SW 1271 (cell line): ENCODE measurements around the gene SLC39A8.

ENCODE experiments used
- DNase-seq, 2 experiments: peaks; one replicate each; lab custom pipeline; 2025; lab: John Stamatoyannopoulos, UW

The SLC39A8 gene

GRCh38 chr4:102339018-102339417, 6.3 kb downstream of the SLC39A8 start:
- DNase-seq = no peak

DNA sequence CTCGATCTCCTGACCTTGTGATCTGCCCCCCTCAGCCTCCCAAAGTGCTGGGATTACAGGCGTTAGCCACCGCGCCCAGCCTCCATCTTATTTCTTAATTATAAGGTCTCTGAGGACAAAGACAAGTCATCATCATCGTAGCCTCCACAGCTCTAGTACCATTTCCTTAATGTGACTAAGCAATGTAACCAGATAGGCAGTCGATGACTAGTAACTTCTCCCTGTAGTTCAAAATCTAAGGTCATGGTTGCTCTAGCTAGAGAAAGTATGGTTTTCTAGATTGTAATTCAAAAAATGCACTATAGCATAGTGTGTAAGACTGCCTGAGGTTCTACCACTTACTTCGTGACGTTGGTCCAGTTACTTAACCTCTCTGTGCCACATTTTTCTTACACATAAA, 6.9 kb downstream of the SLC39A8 start:
- DNase-seq = no peak

GRCh38 chr4:102335616-102336015, 9.7 kb downstream of the SLC39A8 start:
- DNase-seq = no peak

- no peak for DNase-seq
Measured at GRCh38 chr4:102334624-102335023, 10.7 kb downstream of the SLC39A8 start.

DNA sequence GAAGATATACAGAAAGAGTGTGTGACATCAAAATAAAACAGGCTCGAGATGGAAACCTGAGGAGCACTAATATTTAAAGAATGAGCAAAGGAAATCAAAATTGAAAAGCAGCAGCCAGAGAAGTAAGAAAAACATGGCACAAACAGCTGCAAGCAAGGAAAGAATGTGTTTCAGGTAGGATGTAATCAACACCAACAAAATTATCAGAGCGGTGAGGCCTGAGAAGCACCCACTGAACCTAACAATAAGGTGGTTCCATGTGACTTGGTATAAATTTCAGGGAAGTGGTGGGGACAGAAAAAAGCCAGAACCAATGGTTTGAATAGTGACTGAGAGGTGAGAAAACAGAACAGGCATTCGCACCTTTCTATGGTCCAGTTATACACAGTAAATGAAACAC, 11.5 kb downstream of the SLC39A8 start:
- no peak for DNase-seq

GRCh38 chr4:102328045-102328444, 17.2 kb downstream of the SLC39A8 start:
- no peak for DNase-seq

DNA sequence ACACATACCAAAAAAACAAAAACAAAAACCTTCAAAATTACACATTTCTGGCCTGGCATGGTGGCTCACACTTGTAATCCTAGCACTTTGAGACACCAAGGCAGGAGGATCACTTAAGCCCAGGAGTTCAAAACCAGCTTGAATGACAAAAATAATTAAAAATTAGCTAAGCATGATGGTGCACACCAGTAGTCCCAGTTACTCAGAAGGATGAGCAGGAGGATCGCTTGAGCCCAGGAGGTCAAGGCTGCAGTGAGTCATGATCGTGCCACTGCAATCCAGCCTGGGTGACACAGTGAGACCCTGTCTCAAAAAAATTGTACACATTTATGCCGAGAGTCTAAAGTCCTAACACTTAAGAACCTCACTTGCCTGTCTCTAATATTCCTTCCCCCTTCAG, 18.3 kb downstream of the SLC39A8 start:
- DNase-seq = no peak

GRCh38 chr4:102324730-102325129, 20.6 kb downstream of the SLC39A8 start:
- no peak for DNase-seq

DNA sequence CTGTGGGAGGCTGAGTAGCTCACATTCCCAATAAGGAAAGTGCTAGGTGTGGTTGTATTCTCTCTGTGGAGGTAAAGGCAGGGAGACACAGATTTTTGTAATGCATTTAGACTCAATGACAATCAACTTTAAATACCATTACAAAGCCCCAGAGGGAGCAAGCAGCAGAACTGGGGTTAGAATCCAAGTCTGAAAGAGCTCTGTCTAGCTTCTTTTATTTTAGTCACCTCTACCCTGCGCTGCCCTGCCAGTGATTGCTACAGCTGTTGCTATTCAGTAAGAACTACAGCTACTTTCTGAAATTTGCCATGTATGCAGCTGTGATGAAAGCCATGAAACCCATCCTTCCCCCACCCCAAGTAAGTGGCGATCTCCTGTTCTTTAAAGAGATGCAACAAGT, 22.5 kb downstream of the SLC39A8 start:
- DNase-seq = no peak

GRCh38 chr4:102321260-102321995, 23.9 kb downstream of the SLC39A8 start:
- no peak for DNase-seq

GRCh38 chr4:102319594-102319993, 25.7 kb downstream of the SLC39A8 start:
- DNase-seq = no peak

GRCh38 chr4:102318526-102318925, 26.8 kb downstream of the SLC39A8 start:
- DNase-seq = no peak

DNA sequence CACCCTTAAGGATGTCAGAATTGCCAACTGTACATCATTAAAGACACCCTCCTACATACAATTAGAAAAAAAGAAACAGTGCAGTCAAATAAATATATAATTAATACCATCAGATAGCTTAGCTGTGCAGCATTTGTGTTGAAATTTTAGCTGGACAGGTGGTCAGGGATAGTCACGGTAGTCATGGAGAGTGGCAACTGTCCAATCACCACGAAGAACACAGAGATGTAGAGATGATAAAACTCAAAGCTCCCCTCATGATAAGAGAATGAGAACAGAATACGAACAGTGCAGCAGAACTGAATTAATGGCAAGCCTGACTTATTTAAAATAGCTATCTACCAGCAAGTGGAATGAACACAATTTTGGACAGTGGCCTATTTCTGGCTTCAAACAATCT, 27.2 kb downstream of the SLC39A8 start:
- DNase-seq = no peak

GRCh38 chr4:102317459-102317858, 27.8 kb downstream of the SLC39A8 start:
- DNase-seq = no peak

GRCh38 chr4:102316585-102316984, 28.7 kb downstream of the SLC39A8 start:
- no peak for DNase-seq

- no peak for DNase-seq
Measured at GRCh38 chr4:102315532-102315931, 29.8 kb downstream of the SLC39A8 start.

DNA sequence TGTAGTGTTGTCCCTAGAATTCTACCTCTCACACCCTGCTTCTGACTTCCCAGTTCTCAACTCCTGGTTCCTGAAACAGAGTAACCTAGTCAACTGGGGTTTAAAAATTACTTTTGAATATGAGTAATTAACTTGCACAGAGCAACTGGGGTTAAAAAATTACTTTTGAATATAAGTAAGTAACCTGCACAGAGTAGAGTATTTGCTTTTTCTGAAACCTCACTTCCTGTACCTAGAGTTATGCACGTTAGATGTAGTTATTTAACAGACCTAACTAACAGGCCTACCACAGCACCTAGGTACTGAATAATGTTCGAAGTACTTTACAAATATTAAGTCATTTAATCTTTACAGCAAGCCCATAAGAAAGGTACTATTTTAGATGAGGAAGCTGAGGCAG, 32.9 kb downstream of the SLC39A8 start:
- no peak for DNase-seq

- DNase-seq = no peak
Measured at GRCh38 chr4:102311912-102312311, 33.4 kb downstream of the SLC39A8 start.

- DNase-seq = no peak
Measured at GRCh38 chr4:102311407-102311806, 33.9 kb downstream of the SLC39A8 start.

DNA sequence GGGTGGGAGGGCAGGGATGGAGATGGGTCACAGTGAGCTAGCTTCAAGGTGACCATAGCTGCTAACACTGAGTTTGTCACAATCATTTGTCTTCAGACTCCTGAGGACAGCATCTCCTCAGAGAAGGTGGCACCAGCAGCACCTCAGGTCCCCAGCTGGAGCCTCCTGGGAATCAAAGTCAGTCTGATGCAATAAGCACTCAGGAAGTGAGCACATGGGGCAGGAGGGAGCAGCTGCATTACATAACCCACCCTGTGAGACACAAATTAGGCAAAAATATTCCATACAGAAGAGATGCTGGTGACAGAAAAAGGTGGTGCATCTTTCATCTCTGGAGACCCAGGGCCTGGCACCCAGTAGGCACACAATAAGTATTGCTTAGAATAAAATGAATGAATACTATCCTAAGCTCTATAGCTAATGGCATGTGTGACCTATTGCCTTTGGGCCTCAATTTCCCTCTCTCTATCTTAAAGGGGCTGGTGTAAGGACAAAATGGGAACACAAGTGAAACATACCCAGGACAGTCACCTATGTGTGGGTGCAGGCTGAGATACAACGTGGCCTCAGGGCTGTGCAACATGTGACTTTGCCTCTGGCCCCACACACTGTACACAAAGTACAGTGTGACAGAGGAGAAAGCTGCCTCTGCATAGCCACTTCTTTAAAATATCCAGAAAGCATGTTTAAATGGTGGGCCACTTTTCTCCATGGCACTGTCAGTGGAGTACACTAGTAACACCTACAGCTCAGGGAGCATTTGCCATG, 37.1 kb downstream of the SLC39A8 start:
- DNase-seq = no peak

DNA sequence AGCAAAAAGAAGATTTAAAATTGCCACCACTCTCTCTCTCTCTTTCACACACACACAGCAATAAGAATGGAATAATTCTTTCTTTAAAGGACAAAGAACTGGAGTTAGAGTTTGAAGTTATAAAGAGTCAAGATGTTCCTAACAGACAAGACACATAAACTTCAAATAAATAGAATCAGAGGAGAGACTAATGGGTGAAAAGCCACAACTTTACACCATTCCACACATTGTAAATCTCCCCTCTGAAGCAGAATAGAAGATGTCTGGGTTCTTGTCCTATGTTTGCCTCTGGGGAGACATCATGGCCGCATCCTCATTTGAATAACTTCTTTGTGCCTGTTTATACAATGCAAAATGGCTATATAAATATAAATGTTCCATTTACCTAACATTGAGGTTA, 39.6 kb downstream of the SLC39A8 start:
- no peak for DNase-seq

DNA sequence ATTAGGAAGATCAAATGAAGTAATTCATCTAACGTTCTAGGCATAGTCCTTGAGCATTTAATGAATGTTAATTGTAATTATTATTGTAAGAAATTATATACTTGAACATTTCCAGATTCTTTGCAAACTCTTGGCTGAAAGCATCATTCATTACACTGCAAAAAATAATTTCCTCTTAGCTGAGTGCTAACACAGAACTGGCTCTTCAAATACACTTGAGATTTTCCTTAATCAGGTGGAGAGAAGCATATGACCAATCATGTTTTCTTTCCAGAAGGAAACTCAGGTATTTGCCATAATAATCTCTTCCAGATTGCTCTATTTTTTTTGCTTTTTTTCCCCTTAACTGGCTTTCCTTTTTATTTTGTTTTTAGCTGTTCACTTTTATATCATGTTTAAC, 42.5 kb downstream of the SLC39A8 start:
- DNase-seq = no peak

GRCh38 chr4:102301167-102301566, 44.1 kb downstream of the SLC39A8 start:
- no peak for DNase-seq
